Body of pancreas (tissue), 4 donors: ENCODE results near the gene SYT6.
"Not testable (repeated sequence)": the region's sequence is repeated elsewhere in the genome, so short reads cannot be mapped to it uniquely, and the experiment has no call there.

Experiments used
- POLR2A ChIP-seq, 3 donors: fragments of 450-650 bp; IDR thresholded peaks; one replicate each; pipeline ENCODE4 v1.6.1; 2016; ENCODE audit warnings: antibody characterized with exemption in 3 of 3, mild to moderate bottlenecking in 2 of 3
- TF ChIP-seq, protein P1 (sequence below), 7 experiments: fragments of 450-650 bp in 4 of 7; fragments of 200-600 bp in 3 of 7; sonication (generic) in 3 of 7; IDR thresholded peaks; one replicate each; pipeline ENCODE4 v1.5.1; 2016 to 2019; ENCODE audit warnings: antibody characterized with exemption in 7 of 7

GRCh38 chr1:114069762-114070161 lies 83.9 kb downstream of the SYT6 start:
- TF ChIP-seq, protein P1, sequence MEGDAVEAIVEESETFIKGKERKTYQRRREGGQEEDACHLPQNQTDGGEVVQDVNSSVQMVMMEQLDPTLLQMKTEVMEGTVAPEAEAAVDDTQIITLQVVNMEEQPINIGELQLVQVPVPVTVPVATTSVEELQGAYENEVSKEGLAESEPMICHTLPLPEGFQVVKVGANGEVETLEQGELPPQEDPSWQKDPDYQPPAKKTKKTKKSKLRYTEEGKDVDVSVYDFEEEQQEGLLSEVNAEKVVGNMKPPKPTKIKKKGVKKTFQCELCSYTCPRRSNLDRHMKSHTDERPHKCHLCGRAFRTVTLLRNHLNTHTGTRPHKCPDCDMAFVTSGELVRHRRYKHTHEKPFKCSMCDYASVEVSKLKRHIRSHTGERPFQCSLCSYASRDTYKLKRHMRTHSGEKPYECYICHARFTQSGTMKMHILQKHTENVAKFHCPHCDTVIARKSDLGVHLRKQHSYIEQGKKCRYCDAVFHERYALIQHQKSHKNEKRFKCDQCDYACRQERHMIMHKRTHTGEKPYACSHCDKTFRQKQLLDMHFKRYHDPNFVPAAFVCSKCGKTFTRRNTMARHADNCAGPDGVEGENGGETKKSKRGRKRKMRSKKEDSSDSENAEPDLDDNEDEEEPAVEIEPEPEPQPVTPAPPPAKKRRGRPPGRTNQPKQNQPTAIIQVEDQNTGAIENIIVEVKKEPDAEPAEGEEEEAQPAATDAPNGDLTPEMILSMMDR (IDR thresholded peaks at IDR 0.05), result not testable (repeated sequence)
- TF ChIP-seq POLR2A (IDR thresholded peaks at IDR 0.05), result not testable (repeated sequence)
